Right cardiac atrium (tissue), 5 donors: Measurements from ENCODE around the gene SYDE1. TPM values are rescaled to one million over a fixed set of nuclear protein-coding genes. Genes with fewer than 3 reads are reported as not detected.

Experiments
- ATAC-seq, 2 donors: fragments of 200-7000 bp; cut with Tn5 transposase; one replicate each; pipeline versions ENCODE4 v1.8.0 to v1.9.1; 2020; ENCODE audit warnings: moderate library complexity in 2 of 2, mild to moderate bottlenecking in 1 of 2
- DNase-seq, 3 donors: peaks; one replicate each; pipeline ENCODE4 v3.0.0-alpha.2; 2020
- H3K27ac ChIP-seq: one replicate; pipeline ENCODE4 v1.5.1; 2013; ENCODE audit warnings: mild to moderate bottlenecking, low read length, control low read depth, moderate library complexity
- H3K27me3 ChIP-seq: one replicate; pipeline ENCODE4 v1.6.1; 2013; ENCODE audit not compliant: control insufficient read depth, insufficient read depth
- H3K4me1 ChIP-seq: one replicate; pipeline ENCODE4 v1.6.1; 2013; ENCODE audit warnings: low read length; ENCODE audit not compliant: control insufficient read depth, insufficient read depth
- H3K4me3 ChIP-seq: one replicate; pipeline ENCODE4 v1.5.1; 2013; ENCODE audit warnings: low read length, control low read depth
- H3K9me3 ChIP-seq: one replicate; pipeline ENCODE4 v1.6.1; 2013; ENCODE audit warnings: low read length; ENCODE audit not compliant: control insufficient read depth
- WGBS: extraction: QIAGEN DNeasy Blood & Tissue Kit; methylation state at CpG from one replicate; pipeline ENCODE4 v1.1.7; 2013; 5-methylcytosine and 5-hydroxymethylcytosine counted together
- intact Hi-C, 4 donors: fragments of 100-400 bp; cut with DNase I; formaldehyde crosslinking; loops; one replicate each; pipeline versions ENCODE4 v1.11.0 to v1.14.0; 2022 to 2023
- polyA plus RNA-seq: library from polyadenylated mRNA; stranded (reverse); fragments of 200-250 nt; gene quantifications from one replicate; pipeline ENCODE4 v1.2.3, GENCODE V29; 2013
- total RNA-seq, 4 donors: library from RNA; stranded (reverse); fragmentation: NEBNext Ultra II Directional; extraction: Animal tissue kit (Norgen Biotek cat#: 25700); gene quantifications; one replicate each; pipeline ENCODE4 v1.2.1, GENCODE V29; 2021
- donor health status: healthy with polysubstance abuse.
- donor health status: DM: no; HTN: yes; CAD: no.
- donor health status: DM: no; HTN: no; CAD: no.
- donor health status: DM: no; HTN: yes; CAD: no; lungs with severe emphysema.
- donor health status: DM: yes; HTN: yes; CAD: no.

The SYDE1 gene
- total and polyA plus RNA-seq, 5 donors, result 11.3 to 20.9 (median 15.8) TPM

- Histone ChIP-seq H3K4me3 (no peak overlapping the region), H3K27me3 (no peaks in the 10 kb centered on the region), H3K27ac (no peak overlapping the region), H3K4me1 (peaks cover 6% of the 10 kb centered on the region), H3K9me3 (no peaks in the 10 kb centered on the region)
- DNase-seq (no peak), ATAC-seq (no peak)
- WGBS, result 69% methylated on average over 23 of the region's 23 CpGs
- intact Hi-C loops, result no loop called here
Observed at GRCh38 chr19:15115762-15116615, 8.8 kb downstream of the SYDE1 start.

GRCh38 chr19:15116856-15117255, 9.7 kb downstream of the SYDE1 start:
- Histone ChIP-seq H3K9me3 (no peaks in the 10 kb centered on the region), H3K4me3 (no peak overlapping the region), H3K27ac (no peak overlapping the region), H3K4me1 (peaks cover 6% of the 10 kb centered on the region), H3K27me3 (no peaks in the 10 kb centered on the region)
- no peak for ATAC-seq
- DNase-seq, result no peak
- WGBS, result 75% methylated on average over 12 of the region's 12 CpGs
- intact Hi-C loops, result no loop called here

- 93% methylated on average over 2 of the region's 2 CpGs for WGBS
- Histone ChIP-seq H3K4me3 (no peak overlapping the region), H3K4me1 (peaks cover 6% of the 10 kb centered on the region), H3K27ac (no peak overlapping the region), H3K9me3 (no peaks in the 10 kb centered on the region), H3K27me3 (no peaks in the 10 kb centered on the region)
- DNase-seq (no peak), ATAC-seq (no peak)
- intact Hi-C loops, result no loop called here
Observed at GRCh38 chr19:15118248-15118647, 11.0 kb downstream of the SYDE1 start.

- DNase-seq, result no peak
- no peaks in the 10 kb centered on the region for H3K9me3 ChIP-seq
- no peaks in the 10 kb centered on the region for H3K27me3 ChIP-seq
- H3K4me3 ChIP-seq, result no peak overlapping the region
- no peak overlapping the region for H3K27ac ChIP-seq
- peaks cover 7% of the 10 kb centered on the region for H3K4me1 ChIP-seq
- intact Hi-C loops, result no loop called here
- 97% methylated on average over 20 of the region's 20 CpGs for WGBS
- no peak for ATAC-seq
Observed at GRCh38 chr19:15118789-15119494, 11.7 kb downstream of the SYDE1 start.

GRCh38 chr19:15120135-15121026, 13.2 kb downstream of the SYDE1 start:
- intact Hi-C loops, result no loop called here
- no peak for DNase-seq
- ATAC-seq, result no peak
- H3K4me1 ChIP-seq, result peaks cover 7% of the 10 kb centered on the region
- no peak overlapping the region for H3K4me3 ChIP-seq
- H3K27ac ChIP-seq, result no peak overlapping the region
- H3K9me3 ChIP-seq, result no peaks in the 10 kb centered on the region
- WGBS, result 94% methylated on average over 14 of the region's 14 CpGs
- no peaks in the 10 kb centered on the region for H3K27me3 ChIP-seq

GRCh38 chr19:15122331-15123030, 15.3 kb downstream of the SYDE1 start:
- Histone ChIP-seq H3K9me3 (no peaks in the 10 kb centered on the region), H3K27me3 (no peaks in the 10 kb centered on the region), H3K4me1 (peaks cover 6% of the 10 kb centered on the region), H3K4me3 (no peak overlapping the region), H3K27ac (no peak overlapping the region)
- ATAC-seq (no peak), DNase-seq (peak in 1 of 3 donors; percentile 48)
- intact Hi-C loops, result no loop called here
- 95% methylated on average over 21 of the region's 21 CpGs for WGBS

- Histone ChIP-seq H3K9me3 (no peaks in the 10 kb centered on the region), H3K4me1 (peaks cover 6% of the 10 kb centered on the region), H3K27me3 (no peaks in the 10 kb centered on the region), H3K4me3 (no peak overlapping the region), H3K27ac (peak overlapping the region; percentile 45)
- WGBS, result 90% methylated on average over 22 of the region's 22 CpGs
- DNase-seq (peak in 1 of 3 donors; percentile 51), ATAC-seq (no peak)
- intact Hi-C loops, result no loop called here
Observed at GRCh38 chr19:15123031-15123890, 16.1 kb downstream of the SYDE1 start.

- no peaks in the 10 kb centered on the region for H3K9me3 ChIP-seq
- no peaks in the 10 kb centered on the region for H3K27me3 ChIP-seq
- H3K27ac ChIP-seq, result peak overlapping the region; percentile 88
- DNase-seq (peak; percentile 79 to 90 (median 90)), ATAC-seq (peak; percentile 44 to 61)
- intact Hi-C loops, result no loop called here
- 32% methylated on average over 5 of the region's 5 CpGs for WGBS
- peaks cover 6% of the 10 kb centered on the region for H3K4me1 ChIP-seq
- H3K4me3 ChIP-seq, result no peak overlapping the region
Observed at GRCh38 chr19:15123900-15124299, 16.7 kb downstream of the SYDE1 start.

GRCh38 chr19:15124572-15125231, 17.5 kb downstream of the SYDE1 start:
- DNase-seq, result no peak

More at GRCh38 chr19:15124572-15125231, 17.5 kb downstream of the SYDE1 start:
- Histone ChIP-seq H3K4me3 (peak overlapping the region; percentile 59), H3K4me1 (peaks cover 6% of the 10 kb centered on the region), H3K27me3 (no peaks in the 10 kb centered on the region), H3K9me3 (no peaks in the 10 kb centered on the region), H3K27ac (peak overlapping the region; percentile 88)
- peak; percentile 4 to 13 for ATAC-seq
- intact Hi-C loops, result no loop called here
- WGBS, result 3% methylated on average over 33 of the region's 33 CpGs
